Fibroblast of skin of scalp (primary cell): ENCODE data around the gene INO80B.

Source experiments
- DNase-seq: peaks from one replicate; pipeline ENCODE4 v3.0.0-alpha.2; 2013

Gene INO80B

GRCh38 chr2:74502720-74503505 is 48.0 kb downstream of the INO80B start:
- peak; percentile 78 for DNase-seq

- no peak for DNase-seq
These were observed 48.9 kb downstream of the INO80B start for GRCh38 chr2:74503506-74504475.

- no peak for DNase-seq
These were observed 49.7 kb downstream of the INO80B start for GRCh38 chr2:74504591-74504990.

DNA sequence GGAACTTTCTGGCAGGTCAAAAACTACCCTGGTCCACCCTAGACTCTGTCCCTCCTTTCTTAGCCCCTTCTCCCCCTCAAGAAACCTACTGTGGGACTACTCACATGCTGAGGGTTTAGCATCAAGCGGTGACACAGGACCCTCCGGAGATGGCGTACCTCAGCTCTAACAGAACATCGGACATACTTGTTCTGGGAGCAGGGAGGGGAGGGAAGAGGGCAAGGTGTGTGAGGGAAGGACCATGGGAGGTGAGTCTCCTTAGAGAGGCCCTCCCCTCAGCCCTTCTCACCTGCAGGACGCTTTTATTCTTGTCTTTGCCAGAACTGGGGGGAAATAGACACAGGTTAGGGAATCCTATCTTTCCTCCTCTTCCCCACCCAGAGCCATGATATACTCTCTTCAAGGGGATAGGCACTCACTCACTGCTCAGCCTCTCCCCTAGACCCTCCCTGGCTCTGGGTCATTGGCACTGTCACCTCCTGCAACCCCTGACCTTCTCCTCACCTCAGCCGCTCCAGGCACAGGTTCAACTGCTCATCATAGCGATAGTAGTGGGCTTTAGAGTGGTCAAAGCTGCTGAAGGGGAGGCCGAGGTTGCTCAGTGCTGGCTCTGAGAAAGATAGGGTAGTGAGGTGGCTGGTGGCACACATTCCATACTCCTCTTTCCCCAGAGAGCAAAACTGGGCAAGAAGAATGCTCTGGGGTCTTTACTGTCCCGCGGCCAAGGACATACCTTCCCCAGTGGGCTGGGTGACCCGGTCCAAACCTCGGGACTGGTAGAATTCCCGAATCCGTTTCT is 50.8 kb downstream of the INO80B start:
- no peak for DNase-seq

- peak; percentile 98 for DNase-seq
These were observed 52.4 kb downstream of the INO80B start, which contains the start of gene PCGF1 for GRCh38 chr2:74507145-74507925. Gene PCGF1, minus strand, starts transcription at chr2:74507695. Its CDS starts 27 bp downstream, at chr2:74507668.
